ENCODE data around the gene SLC2A4. TPM values are rescaled to one million over a fixed set of nuclear protein-coding genes. Genes with fewer than 3 reads are reported as not detected.

The SLC2A4 gene
- total and polyA plus RNA-seq, 9 donors = 0.83 to 9.8 (median 3.4) TPM

DNA sequence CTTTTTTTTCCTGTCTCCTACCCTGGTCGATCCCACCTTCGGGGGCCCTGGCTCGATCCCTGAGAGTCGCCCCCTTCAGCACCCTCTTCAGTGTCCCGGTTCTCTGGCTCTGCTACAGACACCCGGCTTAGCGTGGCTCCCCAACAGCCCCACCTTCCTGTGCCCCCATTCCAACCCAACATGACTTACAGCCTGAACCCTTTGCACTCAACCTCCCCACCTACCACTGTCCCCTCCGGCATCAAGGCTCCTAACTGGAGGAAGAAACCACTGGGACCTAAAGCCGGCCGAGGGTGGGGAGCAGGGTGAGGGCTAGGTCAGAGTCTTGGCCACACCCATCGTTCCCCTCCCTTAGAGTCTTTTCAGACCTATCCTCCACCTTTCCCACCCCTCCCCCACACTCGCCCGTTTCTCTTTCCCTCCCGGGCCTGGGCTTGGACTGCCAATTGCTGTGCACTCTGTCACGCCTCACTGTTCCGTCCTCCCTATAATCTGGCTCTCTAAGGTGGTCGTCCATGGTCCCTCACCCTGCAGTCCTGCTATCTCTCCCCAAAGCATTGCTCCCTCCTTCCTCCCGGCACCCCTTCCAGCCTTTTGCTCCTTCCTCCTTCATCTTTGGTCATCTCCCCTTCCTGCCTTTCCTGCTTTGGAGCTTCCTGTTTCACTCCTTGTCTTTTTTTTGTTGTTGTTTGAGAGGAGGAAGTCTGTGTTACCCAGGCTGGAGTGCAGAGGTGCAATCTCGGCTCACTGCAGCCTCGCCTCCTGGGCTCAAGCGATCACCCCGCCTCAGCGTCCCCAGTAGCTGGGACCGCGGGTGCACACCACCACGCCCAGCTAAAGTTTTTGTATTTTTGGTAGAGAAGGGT, 18.4 kb upstream of the SLC2A4 start:
- intact Hi-C loops (cut with DNase I) = no loop called here
- Histone ChIP-seq H3K27ac (no peak overlapping the region), H3K27me3 (peaks cover 7% of the 10 kb centered on the region), H3K9me3 (no peaks in the 10 kb centered on the region), H3K36me3 (no peaks in the 10 kb centered on the region), H3K4me1 (ENCODE audit: insufficient read depth) (peaks cover 11% of the 10 kb centered on the region), H3K4me3 (no peak overlapping the region)
- WGBS, 3 donors = 6 to 9% (median 7%) methylated on average over 26 of the region's 26 CpGs
- TF ChIP-seq EP300 (IDR thresholded peaks at IDR 0.05) = no peak
- TF ChIP-seq, protein P1, sequence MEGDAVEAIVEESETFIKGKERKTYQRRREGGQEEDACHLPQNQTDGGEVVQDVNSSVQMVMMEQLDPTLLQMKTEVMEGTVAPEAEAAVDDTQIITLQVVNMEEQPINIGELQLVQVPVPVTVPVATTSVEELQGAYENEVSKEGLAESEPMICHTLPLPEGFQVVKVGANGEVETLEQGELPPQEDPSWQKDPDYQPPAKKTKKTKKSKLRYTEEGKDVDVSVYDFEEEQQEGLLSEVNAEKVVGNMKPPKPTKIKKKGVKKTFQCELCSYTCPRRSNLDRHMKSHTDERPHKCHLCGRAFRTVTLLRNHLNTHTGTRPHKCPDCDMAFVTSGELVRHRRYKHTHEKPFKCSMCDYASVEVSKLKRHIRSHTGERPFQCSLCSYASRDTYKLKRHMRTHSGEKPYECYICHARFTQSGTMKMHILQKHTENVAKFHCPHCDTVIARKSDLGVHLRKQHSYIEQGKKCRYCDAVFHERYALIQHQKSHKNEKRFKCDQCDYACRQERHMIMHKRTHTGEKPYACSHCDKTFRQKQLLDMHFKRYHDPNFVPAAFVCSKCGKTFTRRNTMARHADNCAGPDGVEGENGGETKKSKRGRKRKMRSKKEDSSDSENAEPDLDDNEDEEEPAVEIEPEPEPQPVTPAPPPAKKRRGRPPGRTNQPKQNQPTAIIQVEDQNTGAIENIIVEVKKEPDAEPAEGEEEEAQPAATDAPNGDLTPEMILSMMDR (IDR thresholded peaks at IDR 0.05) = no peak
- no peak for TF ChIP-seq POLR2A (IDR thresholded peaks at IDR 0.05)
- DNase-seq = no peak

DNA sequence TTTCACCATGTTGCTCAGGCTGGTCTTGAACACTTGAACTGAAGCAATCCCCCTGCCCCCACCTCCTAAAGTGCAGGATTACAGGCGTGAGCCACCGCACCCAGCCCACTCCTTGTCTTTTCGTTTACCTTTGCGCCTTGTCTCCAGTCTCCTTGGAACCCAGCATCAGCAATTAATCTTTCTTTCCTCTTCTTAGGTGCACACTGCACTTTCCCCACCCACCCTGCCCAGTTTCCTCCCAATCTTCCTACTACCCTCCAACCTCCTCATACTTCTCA, 17.8 kb upstream of the SLC2A4 start:
- WGBS, 3 donors = 42 to 50% (median 43%) methylated on average over 4 of the region's 4 CpGs
- no peak for TF ChIP-seq POLR2A (IDR thresholded peaks at IDR 0.05)
- TF ChIP-seq, protein P1 (IDR thresholded peaks at IDR 0.05) = no peak
- TF ChIP-seq EP300 (IDR thresholded peaks at IDR 0.05) = no peak
- H3K4me3 ChIP-seq = no peak overlapping the region
- H3K9me3 ChIP-seq = no peaks in the 10 kb centered on the region
- peaks cover 11% of the 10 kb centered on the region for H3K4me1 ChIP-seq (ENCODE audit: insufficient read depth)
- no peaks in the 10 kb centered on the region for H3K36me3 ChIP-seq
- intact Hi-C loops (cut with DNase I) = no loop called here
- DNase-seq = no peak
- H3K27ac ChIP-seq = no peak overlapping the region
- H3K27me3 ChIP-seq = peaks cover 7% of the 10 kb centered on the region

DNA sequence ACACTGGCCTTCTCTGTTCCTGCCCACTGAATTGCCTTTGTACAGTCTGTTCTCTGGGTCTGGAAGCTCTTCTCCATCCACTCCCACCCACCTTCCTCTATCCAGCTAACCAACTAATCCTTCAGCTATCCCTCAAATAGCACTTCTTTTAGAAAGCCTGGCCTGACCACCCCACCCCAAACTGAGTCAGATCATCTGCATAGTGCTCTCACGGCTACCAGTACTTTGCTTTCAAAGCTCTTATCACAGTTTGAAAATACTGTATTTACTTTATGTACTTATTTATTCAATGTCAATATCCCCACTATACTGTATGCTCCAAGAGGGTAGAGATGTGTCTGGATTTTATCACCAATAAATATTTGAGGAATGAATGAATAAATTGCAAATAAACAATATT, 14.7 kb upstream of the SLC2A4 start:
- intact Hi-C loops (cut with DNase I) = no loop called here
- 16 to 41% (median 25%) methylated on average over 1 of the region's 1 CpG for WGBS, 3 donors
- Histone ChIP-seq H3K9me3 (no peaks in the 10 kb centered on the region), H3K4me1 (ENCODE audit: insufficient read depth) (peaks cover 7% of the 10 kb centered on the region), H3K27me3 (peaks cover 7% of the 10 kb centered on the region), H3K4me3 (no peak overlapping the region), H3K27ac (no peak overlapping the region), H3K36me3 (no peaks in the 10 kb centered on the region)
- TF ChIP-seq POLR2A (IDR thresholded peaks at IDR 0.05) = no peak
- TF ChIP-seq, protein P1 (IDR thresholded peaks at IDR 0.05) = no peak
- TF ChIP-seq EP300 (IDR thresholded peaks at IDR 0.05) = no peak
- DNase-seq = no peak

DNA sequence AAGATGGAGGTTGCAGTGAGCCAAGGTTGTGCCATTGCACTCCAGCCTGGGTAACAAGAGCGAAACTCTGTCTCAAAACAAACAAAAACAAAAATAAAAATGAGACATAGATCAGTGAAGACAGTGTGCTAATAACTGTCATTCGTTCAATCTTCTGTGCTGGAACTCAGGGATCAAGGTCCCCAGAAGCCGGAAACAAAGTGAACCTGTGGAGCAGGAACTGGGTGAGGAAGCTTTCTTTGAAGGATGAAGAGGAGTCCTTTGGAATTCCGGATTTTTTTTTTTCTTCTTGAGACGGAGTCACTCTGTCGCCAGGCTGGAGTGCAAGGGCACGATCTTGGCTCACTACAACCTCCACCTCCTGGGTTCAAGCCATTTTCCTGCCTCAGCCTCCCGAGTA, 2.1 kb upstream of the SLC2A4 start:
- H3K4me3 ChIP-seq = no peak overlapping the region
- H3K27me3 ChIP-seq = no peaks in the 10 kb centered on the region
- H3K4me1 ChIP-seq (ENCODE audit: insufficient read depth) = peaks cover 6% of the 10 kb centered on the region
- H3K27ac ChIP-seq = no peak overlapping the region
- intact Hi-C loops (cut with DNase I) = no loop called here
- no peaks in the 10 kb centered on the region for H3K36me3 ChIP-seq
- no peaks in the 10 kb centered on the region for H3K9me3 ChIP-seq
- TF ChIP-seq POLR2A (IDR thresholded peaks at IDR 0.05) = no peak
- TF ChIP-seq EP300 (IDR thresholded peaks at IDR 0.05) = no peak
- TF ChIP-seq, protein P1 (IDR thresholded peaks at IDR 0.05) = no peak
- DNase-seq = no peak
- 76 to 83% (median 80%) methylated on average over 8 of the region's 8 CpGs for WGBS, 3 donors
